Amygdala (tissue), 56 donors: ENCODE results near the gene SCUBE1.
"Not testable (repeated sequence)": the region's sequence is repeated elsewhere in the genome, so short reads cannot be mapped to it uniquely, and the experiment has no call there.

Experiments used
- DNase-seq, 56 donors: peaks; one replicate each; lab custom pipeline; 2025; lab: John Stamatoyannopoulos, UW

SCUBE1 gene

GRCh38 chr22:43289531-43289963 lies 53.6 kb downstream of the SCUBE1 start:
- no peak for DNase-seq

DNA sequence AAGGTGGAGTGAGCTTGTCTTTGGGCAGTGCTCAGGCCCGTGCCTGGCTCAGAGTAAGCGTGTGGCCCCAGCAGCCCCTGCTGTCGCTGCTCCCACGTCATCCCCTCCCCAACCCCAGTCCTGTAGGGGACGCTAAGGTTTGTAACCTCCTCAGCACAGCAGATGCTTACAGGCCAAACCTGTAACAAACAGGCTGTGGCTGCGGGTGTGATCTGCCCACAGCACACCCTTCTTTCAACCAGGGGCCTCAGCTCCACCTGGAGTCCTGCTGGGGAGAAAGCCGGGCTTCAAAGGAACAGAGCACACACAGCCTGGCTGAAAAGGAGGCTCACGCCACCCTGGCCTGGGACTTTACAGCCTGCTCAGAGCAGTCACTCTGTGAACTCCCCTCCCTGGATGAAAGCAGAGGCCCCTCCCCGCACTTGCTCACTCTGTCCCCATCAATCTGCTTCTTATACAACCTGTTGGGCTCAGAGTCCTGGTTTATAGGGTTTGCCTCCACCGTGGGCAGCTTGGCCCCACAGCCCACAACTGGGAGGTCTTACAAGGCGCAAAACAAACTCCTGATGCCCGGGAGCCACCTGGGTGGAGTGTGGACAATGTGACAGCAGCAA lies 54.3 kb downstream of the SCUBE1 start:
- DNase-seq = no peak

GRCh38 chr22:43288378-43288777 lies 54.8 kb downstream of the SCUBE1 start:
- no peak for DNase-seq

- no peak for DNase-seq
These were observed 55.7 kb downstream of the SCUBE1 start for GRCh38 chr22:43287441-43287840.

GRCh38 chr22:43281394-43281793 lies 61.8 kb downstream of the SCUBE1 start:
- no peak for DNase-seq

DNA sequence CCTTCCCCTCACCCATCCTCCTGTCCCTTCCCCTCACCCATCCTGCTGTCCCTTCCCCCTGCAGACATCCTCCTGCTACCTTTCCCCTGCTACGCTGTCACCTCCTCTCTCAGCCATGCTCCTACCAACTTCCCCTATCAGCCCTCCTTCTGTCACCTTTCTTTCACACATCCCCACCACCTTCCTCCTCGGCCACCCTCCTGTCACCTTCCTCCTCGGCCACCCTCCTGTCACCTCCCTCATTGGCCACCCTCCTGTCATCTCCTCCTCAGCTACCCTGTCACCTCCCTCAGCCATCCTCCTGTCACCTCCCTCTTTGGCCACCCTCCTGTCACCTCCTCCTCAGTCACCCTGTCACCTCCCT lies 62.7 kb downstream of the SCUBE1 start:
- not testable (repeated sequence) for DNase-seq

- no peak for DNase-seq
These were observed 63.2 kb downstream of the SCUBE1 start for GRCh38 chr22:43279867-43280522.

GRCh38 chr22:43277987-43278601 lies 65.1 kb downstream of the SCUBE1 start:
- no peak for DNase-seq

GRCh38 chr22:43277091-43277490 lies 66.1 kb downstream of the SCUBE1 start:
- DNase-seq = no peak

- no peak for DNase-seq
These were observed 66.9 kb downstream of the SCUBE1 start for GRCh38 chr22:43276321-43276720.

GRCh38 chr22:43275545-43276317 lies 67.4 kb downstream of the SCUBE1 start:
- no peak for DNase-seq

DNA sequence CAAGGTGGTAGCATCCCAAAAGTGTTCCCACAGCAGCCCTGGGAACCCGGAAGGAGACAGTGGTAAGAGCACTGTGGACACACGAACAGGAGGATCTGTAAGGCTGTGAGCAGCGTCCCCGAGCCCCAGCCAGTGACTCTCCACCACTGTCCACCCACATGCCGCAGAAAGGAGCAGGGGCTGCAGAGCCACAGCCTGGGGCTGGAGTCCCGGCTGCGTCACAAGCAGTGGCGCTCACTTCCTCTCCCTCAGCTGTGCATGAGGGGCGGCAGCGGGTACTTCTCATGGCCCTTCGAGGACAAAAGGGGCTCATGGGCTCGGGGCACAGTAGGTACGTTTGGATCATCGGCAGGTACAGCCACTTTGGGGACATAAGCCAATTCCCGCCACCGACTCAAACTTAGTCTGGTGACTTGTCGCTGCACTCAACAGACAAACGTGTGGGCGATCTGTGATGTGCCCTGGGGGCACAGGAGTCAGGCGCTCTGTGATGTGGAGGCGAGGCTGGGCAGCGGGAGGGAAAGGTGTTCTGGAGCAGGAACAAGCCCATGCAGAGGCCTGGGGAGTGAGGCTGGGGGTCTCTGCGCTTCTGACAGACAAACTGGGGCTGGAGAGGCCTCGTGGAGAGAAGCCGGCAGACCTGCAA lies 68.5 kb downstream of the SCUBE1 start:
- no peak for DNase-seq

GRCh38 chr22:43273902-43274484 lies 69.2 kb downstream of the SCUBE1 start:
- peak in 15 of 56 donors; percentile 2 to 40 (median 10) for DNase-seq

DNA sequence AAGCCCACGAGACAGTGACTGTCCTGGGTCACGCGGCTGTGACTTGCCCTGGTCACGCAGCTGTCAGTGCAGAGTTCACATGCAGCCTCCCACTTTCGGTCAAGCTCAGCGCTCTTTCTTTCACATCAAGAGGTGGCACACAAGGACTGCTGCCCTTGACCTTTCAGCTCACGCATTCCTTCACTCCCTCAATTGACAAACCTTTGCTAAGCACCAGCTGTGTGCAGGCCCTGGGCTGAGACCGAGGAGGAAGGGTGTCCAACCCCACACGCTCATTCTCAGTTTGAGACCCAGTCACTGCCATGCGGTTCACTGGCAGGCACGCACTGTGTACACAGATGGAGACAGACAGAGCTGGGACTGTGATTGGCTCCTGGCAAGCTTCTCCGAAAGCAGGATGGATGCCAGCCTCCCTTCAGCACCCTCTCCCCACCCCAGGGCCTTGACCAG lies 70.3 kb downstream of the SCUBE1 start:
- DNase-seq = no peak

- no peak for DNase-seq
These were observed 70.9 kb downstream of the SCUBE1 start for GRCh38 chr22:43272301-43272700.

GRCh38 chr22:43270949-43271348 lies 72.2 kb downstream of the SCUBE1 start:
- DNase-seq = no peak

DNA sequence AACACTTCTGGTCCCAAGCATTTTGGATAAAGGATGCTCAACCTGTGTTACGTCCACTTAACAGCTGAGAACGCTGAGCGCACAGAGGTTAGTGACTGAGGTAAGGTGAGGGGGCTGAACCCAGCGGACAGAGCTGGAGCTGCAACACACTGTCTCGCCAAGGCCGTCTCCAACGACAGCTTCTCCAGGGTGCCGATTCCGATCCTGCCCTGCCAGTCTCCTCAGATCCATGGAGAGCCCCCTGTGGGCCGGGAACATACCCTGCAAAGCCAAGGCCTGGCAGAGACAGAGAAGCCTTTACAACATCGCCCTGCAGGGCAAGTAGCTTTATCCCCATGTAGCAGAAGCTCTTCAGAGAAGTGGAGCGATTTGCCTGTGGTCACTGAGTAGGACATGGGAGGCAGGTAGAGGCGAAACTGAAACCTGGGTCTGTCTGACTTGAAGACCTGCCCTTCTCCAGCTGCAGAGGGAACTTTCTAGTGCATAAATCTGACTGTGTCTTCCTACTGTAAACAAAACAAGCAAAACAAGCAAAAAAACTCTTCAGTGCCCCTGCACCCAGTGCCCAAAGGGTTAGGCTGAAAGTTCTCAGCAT lies 72.8 kb downstream of the SCUBE1 start:
- DNase-seq = no peak

- DNase-seq = peak in 2 of 56 donors; percentile 3 to 4
These were observed 73.5 kb downstream of the SCUBE1 start for GRCh38 chr22:43269646-43270045.

GRCh38 chr22:43269246-43269645 lies 73.9 kb downstream of the SCUBE1 start:
- no peak for DNase-seq
